Activated naive CD4-positive, alpha-beta T cell treated with anti-CD3 and anti-CD28 coated beads for 36 hours (primary cell): ENCODE data around the gene DGKD. TPM values are rescaled to one million over a fixed set of nuclear protein-coding genes. Genes with fewer than 3 reads are reported as not detected.

Experiments
- CTCF ChIA-PET: fragments of 350-600 bp; sonication (Branson Sonifier 250); formaldehyde crosslinking; loops from one replicate; lab custom pipeline; 2021; ENCODE audit warnings: antibody characterized with exemption; lab: Charles Lee
- DNase-seq: peaks from one replicate; pipeline ENCODE4 v3.0.0-alpha.2; 2020
- H3K27ac Mint-ChIP-seq: one replicate; pipeline ENCODE4 v1.8.0; 2021; ENCODE audit warnings: mild to moderate bottlenecking, mixed read lengths
- H3K27me3 Mint-ChIP-seq: one replicate; pipeline ENCODE4 v1.8.0; 2021; ENCODE audit warnings: low read depth, mixed read lengths
- H3K36me3 Mint-ChIP-seq: one replicate; pipeline ENCODE4 v1.8.0; 2021; ENCODE audit warnings: low read depth, mixed read lengths
- H3K4me1 Mint-ChIP-seq: one replicate; pipeline ENCODE4 v1.8.0; 2021; ENCODE audit warnings: low read depth, mixed read lengths
- H3K4me3 Mint-ChIP-seq: one replicate; pipeline ENCODE4 v1.8.0; 2021; ENCODE audit warnings: mild to moderate bottlenecking, moderate library complexity, mixed read lengths
- H3K9me3 Mint-ChIP-seq: one replicate; pipeline ENCODE4 v1.8.0; 2021; ENCODE audit warnings: mixed read lengths
- intact Hi-C: fragments of 100-400 bp; cut with micrococcal nuclease; formaldehyde crosslinking; loops from one replicate; pipeline ENCODE4 v1.15.1; 2023
- total RNA-seq, 2 experiments: library from RNA; stranded (reverse); gene quantifications; one replicate each; pipeline ENCODE4 v1.2.3, GENCODE V29; 2021

Gene DGKD
- total RNA-seq, 2 experiments from 2014 or later: 68.9 to 72.3 TPM

GRCh38 chr2:233470011-233470687, 115.9 kb downstream of the DGKD start:
- Mint-ChIP-seq H3K27me3 (no peaks in the 10 kb centered on the region), H3K27ac (peak overlapping the region; percentile 24), H3K4me1 (no peaks in the 10 kb centered on the region), H3K4me3 (no peak overlapping the region), H3K36me3 (peaks cover 29% of the 10 kb centered on the region), H3K9me3 (no peaks in the 10 kb centered on the region)
- CTCF ChIA-PET: no interaction called here
- DNase-seq: no peak
- intact Hi-C loops: no loop called here

- H3K27me3 Mint-ChIP-seq: no peaks in the 10 kb centered on the region
- H3K36me3 Mint-ChIP-seq: peaks cover 29% of the 10 kb centered on the region
- no peaks in the 10 kb centered on the region for H3K9me3 Mint-ChIP-seq
- H3K27ac Mint-ChIP-seq: no peak overlapping the region
- CTCF ChIA-PET: no interaction called here
- DNase-seq: no peak
- no peaks in the 10 kb centered on the region for H3K4me1 Mint-ChIP-seq
- intact Hi-C loops: no loop called here
- H3K4me3 Mint-ChIP-seq: no peak overlapping the region
Measured at GRCh38 chr2:233470839-233471238, 116.5 kb downstream of the DGKD start.

- CTCF ChIA-PET: no interaction called here
- intact Hi-C loops: no loop called here
- H3K27ac Mint-ChIP-seq: no peak overlapping the region
- H3K4me3 Mint-ChIP-seq: no peak overlapping the region
- no peak for DNase-seq
- no peaks in the 10 kb centered on the region for H3K27me3 Mint-ChIP-seq
- H3K36me3 Mint-ChIP-seq: peaks cover 23% of the 10 kb centered on the region
- H3K4me1 Mint-ChIP-seq: no peaks in the 10 kb centered on the region
- H3K9me3 Mint-ChIP-seq: no peaks in the 10 kb centered on the region
Measured at GRCh38 chr2:233471291-233472035, 117.2 kb downstream of the DGKD start.

GRCh38 chr2:233473386-233473791, 119.1 kb downstream of the DGKD start:
- intact Hi-C loops: no loop called here
- Mint-ChIP-seq H3K4me3 (no peak overlapping the region), H3K9me3 (no peaks in the 10 kb centered on the region), H3K36me3 (peaks cover 22% of the 10 kb centered on the region), H3K4me1 (no peaks in the 10 kb centered on the region), H3K27ac (no peak overlapping the region), H3K27me3 (no peaks in the 10 kb centered on the region)
- no peak for DNase-seq
- CTCF ChIA-PET: no interaction called here

GRCh38 chr2:233473878-233474277, 119.6 kb downstream of the DGKD start:
- peaks cover 20% of the 10 kb centered on the region for H3K36me3 Mint-ChIP-seq
- intact Hi-C loops: no loop called here
- no peaks in the 10 kb centered on the region for H3K27me3 Mint-ChIP-seq

GRCh38 chr2:233474308-233475160, 120.2 kb downstream of the DGKD start:
- Mint-ChIP-seq H3K27ac (no peak overlapping the region), H3K36me3 (peaks cover 17% of the 10 kb centered on the region), H3K4me3 (no peak overlapping the region), H3K4me1 (no peaks in the 10 kb centered on the region), H3K27me3 (no peaks in the 10 kb centered on the region), H3K9me3 (no peaks in the 10 kb centered on the region)
- intact Hi-C loops: no loop called here
- no peak for DNase-seq
- CTCF ChIA-PET: interaction anchor here (0.9 kb wide), 1 partner anchor 30 kb away, joined by 3 read pairs; no protein-coding TSS in a partner anchor

More at GRCh38 chr2:233473878-233474277, 119.6 kb downstream of the DGKD start:
- Mint-ChIP-seq H3K4me3 (no peak overlapping the region), H3K27ac (no peak overlapping the region), H3K9me3 (no peaks in the 10 kb centered on the region), H3K4me1 (no peaks in the 10 kb centered on the region)
- CTCF ChIA-PET: no interaction called here
- no peak for DNase-seq

- Mint-ChIP-seq H3K4me1 (no peaks in the 10 kb centered on the region), H3K4me3 (no peak overlapping the region), H3K27me3 (no peaks in the 10 kb centered on the region), H3K9me3 (no peaks in the 10 kb centered on the region), H3K27ac (no peak overlapping the region), H3K36me3 (peaks cover 9% of the 10 kb centered on the region)
- intact Hi-C loops: no loop called here
- CTCF ChIA-PET: no interaction called here
- DNase-seq: no peak
Measured at GRCh38 chr2:233476063-233476410, 121.7 kb downstream of the DGKD start.

- H3K9me3 Mint-ChIP-seq: no peaks in the 10 kb centered on the region
- H3K36me3 Mint-ChIP-seq: peaks cover 8% of the 10 kb centered on the region
- intact Hi-C loops: no loop called here
- no peak overlapping the region for H3K4me3 Mint-ChIP-seq
- no peak for DNase-seq
- no peak overlapping the region for H3K27ac Mint-ChIP-seq
- no peaks in the 10 kb centered on the region for H3K4me1 Mint-ChIP-seq
- no peaks in the 10 kb centered on the region for H3K27me3 Mint-ChIP-seq
- CTCF ChIA-PET: no interaction called here
Measured at GRCh38 chr2:233476651-233477547, 122.6 kb downstream of the DGKD start.

- H3K4me1 Mint-ChIP-seq: no peaks in the 10 kb centered on the region
- intact Hi-C loops: no loop called here
- CTCF ChIA-PET: no interaction called here
- no peaks in the 10 kb centered on the region for H3K27me3 Mint-ChIP-seq
- no peaks in the 10 kb centered on the region for H3K36me3 Mint-ChIP-seq
- no peak overlapping the region for H3K4me3 Mint-ChIP-seq
- no peaks in the 10 kb centered on the region for H3K9me3 Mint-ChIP-seq
- no peak overlapping the region for H3K27ac Mint-ChIP-seq
- DNase-seq: no peak
Measured at GRCh38 chr2:233477548-233478433, 123.5 kb downstream of the DGKD start.

- Mint-ChIP-seq H3K27ac (no peak overlapping the region), H3K36me3 (peaks cover 1% of the 10 kb centered on the region), H3K4me3 (no peak overlapping the region), H3K9me3 (no peaks in the 10 kb centered on the region), H3K4me1 (no peaks in the 10 kb centered on the region), H3K27me3 (no peaks in the 10 kb centered on the region)
- CTCF ChIA-PET: no interaction called here
- no peak for DNase-seq
- intact Hi-C loops: no loop called here
Measured at GRCh38 chr2:233479616-233480489, 125.6 kb downstream of the DGKD start.
